ENCODE data around the gene KCNQ2.

DNA sequence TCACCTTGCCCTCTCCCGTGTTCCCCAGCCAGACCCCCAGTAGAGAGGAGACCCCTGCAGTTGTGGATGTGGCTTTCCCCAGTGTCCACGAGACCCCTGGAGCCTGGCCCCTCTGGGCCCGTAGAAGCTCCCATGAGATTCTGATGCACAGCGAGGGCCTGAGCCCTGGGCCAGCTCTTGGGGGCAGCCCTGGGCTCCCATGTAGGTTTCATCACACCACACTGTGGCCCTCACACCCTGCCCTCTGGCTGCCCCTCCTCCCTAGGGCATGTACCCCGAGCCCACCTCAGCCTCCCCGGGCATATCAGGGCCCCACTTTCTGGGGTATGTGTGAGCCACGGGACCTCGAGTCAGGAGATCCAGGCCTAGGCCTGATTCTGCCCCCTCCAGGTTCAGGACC is 104.3 kb downstream of the KCNQ2 start:
- TF ChIP-seq POLR2A (IDR thresholded peaks at IDR 0.05), result no peak
- TF ChIP-seq, protein P1, sequence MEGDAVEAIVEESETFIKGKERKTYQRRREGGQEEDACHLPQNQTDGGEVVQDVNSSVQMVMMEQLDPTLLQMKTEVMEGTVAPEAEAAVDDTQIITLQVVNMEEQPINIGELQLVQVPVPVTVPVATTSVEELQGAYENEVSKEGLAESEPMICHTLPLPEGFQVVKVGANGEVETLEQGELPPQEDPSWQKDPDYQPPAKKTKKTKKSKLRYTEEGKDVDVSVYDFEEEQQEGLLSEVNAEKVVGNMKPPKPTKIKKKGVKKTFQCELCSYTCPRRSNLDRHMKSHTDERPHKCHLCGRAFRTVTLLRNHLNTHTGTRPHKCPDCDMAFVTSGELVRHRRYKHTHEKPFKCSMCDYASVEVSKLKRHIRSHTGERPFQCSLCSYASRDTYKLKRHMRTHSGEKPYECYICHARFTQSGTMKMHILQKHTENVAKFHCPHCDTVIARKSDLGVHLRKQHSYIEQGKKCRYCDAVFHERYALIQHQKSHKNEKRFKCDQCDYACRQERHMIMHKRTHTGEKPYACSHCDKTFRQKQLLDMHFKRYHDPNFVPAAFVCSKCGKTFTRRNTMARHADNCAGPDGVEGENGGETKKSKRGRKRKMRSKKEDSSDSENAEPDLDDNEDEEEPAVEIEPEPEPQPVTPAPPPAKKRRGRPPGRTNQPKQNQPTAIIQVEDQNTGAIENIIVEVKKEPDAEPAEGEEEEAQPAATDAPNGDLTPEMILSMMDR (IDR thresholded peaks at IDR 0.05), result no peak
- no peak for TF ChIP-seq EP300 (IDR thresholded peaks at IDR 0.05)

Measured in gastroesophageal sphincter (tissue), 3 donors.